K562 (cell line): ENCODE data around the gene NMRAL1. TPM values are rescaled to one million over a fixed set of nuclear protein-coding genes. Genes with fewer than 3 reads are reported as not detected.

Experiments
- BDP1 ChIP-seq: IDR thresholded peaks from 3 replicates; pipeline ENCODE4 v1.6.1; 2011; ENCODE audit not compliant: insufficient read length, insufficient read depth
- CREM ChIP-seq: IDR thresholded peaks from 2 replicates; pipeline ENCODE4 v1.6.1; 2014; ENCODE audit warnings: antibody characterized with exemption, low read depth
- CSDE1 ChIP-seq, 2 experiments: fragments of 450-650 bp; IDR thresholded peaks; 2 replicates each; pipeline ENCODE4 v1.6.1; 2016; ENCODE audit warnings: mild to moderate bottlenecking in 1 of 2
- DNMT1 ChIP-seq: fragments of 450-650 bp; IDR thresholded peaks from 2 replicates; pipeline ENCODE4 v1.6.1; 2016; ENCODE audit warnings: antibody characterized with exemption, mild to moderate bottlenecking
- ERF ChIP-seq: fragments of 450-650 bp; formaldehyde crosslinking; IDR thresholded peaks from 2 replicates; pipeline ENCODE4 v1.4.0; 2020; ENCODE audit warnings: mild to moderate bottlenecking, mixed read lengths
- FOXA1 ChIP-seq: fragments of 450-650 bp; IDR thresholded peaks from 2 replicates; pipeline ENCODE4 v1.6.1; 2016; ENCODE audit warnings: mild to moderate bottlenecking, borderline replicate concordance
- HDAC1 ChIP-seq, 2 experiments: fragments of 450-650 bp; IDR thresholded peaks; 2 replicates each; pipeline ENCODE4 v1.6.1; 2016 to 2017; ENCODE audit warnings: inconsistent platforms in 1 of 2, mild to moderate bottlenecking in 1 of 2, moderate library complexity in 1 of 2
- HNRNPK ChIP-seq: fragments of 200-400 bp; formaldehyde crosslinking; IDR thresholded peaks from one replicate; pipeline ENCODE4 v1.6.1; 2018; ENCODE audit warnings: mild to moderate bottlenecking, low read depth, low read length; ENCODE audit not compliant: poor library complexity, severe bottlenecking
- KAT2B ChIP-seq: IDR thresholded peaks from one replicate; pipeline ENCODE4 v1.6.1; 2012; ENCODE audit warnings: low read depth, mild to moderate bottlenecking, control low read depth, inconsistent platforms, low read length, moderate library complexity
- KDM1A ChIP-seq, 2 experiments: fragments of 450-650 bp; IDR thresholded peaks; 2 replicates each; pipeline ENCODE4 v1.6.1; 2016; ENCODE audit warnings: mild to moderate bottlenecking in 2 of 2
- MCM7 ChIP-seq, 2 experiments: fragments of 450-650 bp; IDR thresholded peaks; 2 replicates each; pipeline ENCODE4 v1.6.1; 2016 to 2018
- MNT ChIP-seq, 2 experiments: fragments of 450-650 bp; conservative IDR thresholded peaks; 2 replicates each; pipeline ENCODE4 v1.6.1; 2017; ENCODE audit warnings: mild to moderate bottlenecking in 2 of 2, moderate library complexity in 2 of 2
- NBN ChIP-seq: fragments of 450-650 bp; IDR thresholded peaks from 2 replicates; pipeline ENCODE4 v1.6.1; 2016; ENCODE audit warnings: low read depth, mild to moderate bottlenecking
- RBBP5 ChIP-seq: fragments of 200-600 bp; sonication (generic); IDR thresholded peaks from 2 replicates; pipeline ENCODE4 v1.6.1; 2012; ENCODE audit warnings: borderline replicate concordance, mild to moderate bottlenecking, low read length, control low read depth, inconsistent platforms; ENCODE audit not compliant: insufficient read depth, poor library complexity, severe bottlenecking
- TAF1 ChIP-seq: IDR thresholded peaks from 2 replicates; pipeline ENCODE4 v1.6.1; 2011; ENCODE audit warnings: mild to moderate bottlenecking, low read length, moderate library complexity; ENCODE audit not compliant: insufficient read depth, control insufficient read depth, severe bottlenecking; ENCODE audit errors: extremely low read depth
- TBP ChIP-seq: optimal IDR thresholded peaks from 2 replicates; pipeline ENCODE3; 2011; ENCODE audit warnings: low read depth, low read length, improper control_type of control experiment
- THRAP3 ChIP-seq: fragments of 450-650 bp; IDR thresholded peaks from 2 replicates; pipeline ENCODE4 v1.6.1; 2016; ENCODE audit warnings: mild to moderate bottlenecking, inconsistent platforms, borderline replicate concordance
- YY1 ChIP-seq, 3 experiments: IDR thresholded peaks; 2 replicates each; pipeline ENCODE4 v1.6.1; 2011; ENCODE audit warnings: low read length in 2 of 3, mild to moderate bottlenecking in 2 of 3, moderate library complexity in 2 of 3, borderline replicate concordance in 1 of 3, control low read depth in 1 of 3, low read depth in 1 of 3; ENCODE audit not compliant: insufficient read depth in 3 of 3, insufficient replicate concordance in 2 of 3, control insufficient read depth in 1 of 3, insufficient read length in 1 of 3; ENCODE audit errors: extremely low read depth in 1 of 3
- ZNF124 ChIP-seq: sonication (generic); formaldehyde crosslinking; IDR thresholded peaks from 2 replicates; pipeline ENCODE4 v1.8.1; 2022; ENCODE audit warnings: missing genetic modification reagents
- ZNF140 ChIP-seq: fragments of 250-450 bp; sonication (Bioruptor Pico); IDR thresholded peaks from 2 replicates; pipeline ENCODE4 v1.8.0; 2021; ENCODE audit warnings: moderate library complexity, mild to moderate bottlenecking, inconsistent platforms
- ZNF551 ChIP-seq: fragments of 250-450 bp; sonication (Bioruptor Pico); IDR thresholded peaks from 2 replicates; pipeline ENCODE4 v1.5.0; 2021; ENCODE audit warnings: mild to moderate bottlenecking, moderate library complexity
- ZNF79 ChIP-seq: fragments of 250-450 bp; sonication (Bioruptor Pico); IDR thresholded peaks from 2 replicates; pipeline ENCODE4 v1.4.0; 2020; ENCODE audit warnings: low read depth, mild to moderate bottlenecking, moderate library complexity
- polyA plus RNA-seq, 8 experiments: library from polyadenylated mRNA; depleted of rRNA in 4 of 8; stranded (reverse) in 5 of 8; unstranded in 3 of 8; fragments of >200 nt; fragmentation: Nextera tagmentation in 2 of 8; fragmentation: Illumina TruSeq in 1 of 8; extraction: Ambion mirVana in 2 of 8; extraction: Trizol in 1 of 8; gene quantifications; 2 replicates each; pipeline versions ENCODE4 v1.2.1 to v1.2.3, GENCODE V29; 2011 to 2014; ENCODE audit warnings: inconsistent platforms in 1 of 8, missing spikeins in 1 of 8
- total RNA-seq, 7 experiments: library from RNA; depleted of rRNA in 6 of 7; stranded (reverse); fragments of >200 nt in 6 of 7; fragmentation: Illumina TruSeq in 2 of 7; extraction: Trizol in 2 of 7; gene quantifications; 2 replicates each; pipeline versions ENCODE4 v1.2.1 to v1.2.3, GENCODE V29; 2011 to 2021; ENCODE audit warnings: low replicate concordance in 1 of 7
- TF ChIP-seq, protein P1 (sequence below): fragments of 450-650 bp; IDR thresholded peaks from 2 replicates; pipeline ENCODE4 v1.6.1; 2018; ENCODE audit not compliant: partially characterized antibody

NMRAL1 gene
- total and polyA plus RNA-seq, 9 of the 15 experiments (the other 6 are each of a cell fraction or from before 2014, with no cell fraction given) = 6.3 to 116 (median 63.2) TPM

DNA sequence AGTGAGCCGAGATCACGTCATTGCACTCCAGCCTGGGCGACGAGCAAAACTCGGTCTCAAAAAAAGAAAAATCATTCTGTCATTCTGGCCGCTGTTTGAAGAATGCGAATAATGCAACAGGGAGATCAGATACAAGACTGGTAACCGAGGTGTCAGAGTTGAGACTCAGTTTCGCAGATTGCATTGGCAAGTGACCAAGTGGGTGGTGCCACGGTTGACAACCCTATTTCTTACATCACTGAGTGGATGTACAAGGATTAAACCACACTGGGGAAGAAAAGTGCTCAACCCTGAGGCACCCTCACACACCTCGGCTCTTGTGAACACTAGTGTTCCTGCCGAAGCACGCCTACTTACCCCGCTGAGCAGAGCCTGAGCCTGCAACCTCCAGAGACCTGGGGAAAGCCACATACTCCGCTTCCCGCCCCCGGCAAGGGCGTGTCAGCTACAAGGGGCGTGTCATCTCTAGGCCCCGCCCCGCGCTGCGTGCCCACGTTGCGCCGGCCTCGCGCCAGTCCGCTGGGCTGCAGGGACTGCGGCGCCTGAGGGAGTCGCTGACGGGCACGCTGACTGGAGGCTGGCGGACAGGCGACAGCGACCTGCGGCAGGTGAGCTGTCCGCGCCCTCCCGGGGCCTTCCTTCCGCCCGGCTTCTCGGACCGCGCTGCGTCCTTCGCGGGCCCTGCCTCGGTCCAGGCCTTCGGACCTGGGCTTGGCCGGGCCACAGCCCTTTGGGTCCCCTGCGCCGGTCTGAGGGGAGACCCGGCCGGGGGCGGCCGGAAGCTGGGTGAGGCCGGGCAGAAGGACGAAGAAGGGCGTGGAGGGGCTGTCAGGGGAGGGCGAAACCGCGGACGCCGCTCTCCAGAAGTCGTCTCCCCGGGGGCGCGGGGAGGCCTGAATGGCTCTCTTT is 1.7 kb upstream of the NMRAL1 start, which contains the start of gene HMOX2 (continued):
- TF ChIP-seq, protein P1, sequence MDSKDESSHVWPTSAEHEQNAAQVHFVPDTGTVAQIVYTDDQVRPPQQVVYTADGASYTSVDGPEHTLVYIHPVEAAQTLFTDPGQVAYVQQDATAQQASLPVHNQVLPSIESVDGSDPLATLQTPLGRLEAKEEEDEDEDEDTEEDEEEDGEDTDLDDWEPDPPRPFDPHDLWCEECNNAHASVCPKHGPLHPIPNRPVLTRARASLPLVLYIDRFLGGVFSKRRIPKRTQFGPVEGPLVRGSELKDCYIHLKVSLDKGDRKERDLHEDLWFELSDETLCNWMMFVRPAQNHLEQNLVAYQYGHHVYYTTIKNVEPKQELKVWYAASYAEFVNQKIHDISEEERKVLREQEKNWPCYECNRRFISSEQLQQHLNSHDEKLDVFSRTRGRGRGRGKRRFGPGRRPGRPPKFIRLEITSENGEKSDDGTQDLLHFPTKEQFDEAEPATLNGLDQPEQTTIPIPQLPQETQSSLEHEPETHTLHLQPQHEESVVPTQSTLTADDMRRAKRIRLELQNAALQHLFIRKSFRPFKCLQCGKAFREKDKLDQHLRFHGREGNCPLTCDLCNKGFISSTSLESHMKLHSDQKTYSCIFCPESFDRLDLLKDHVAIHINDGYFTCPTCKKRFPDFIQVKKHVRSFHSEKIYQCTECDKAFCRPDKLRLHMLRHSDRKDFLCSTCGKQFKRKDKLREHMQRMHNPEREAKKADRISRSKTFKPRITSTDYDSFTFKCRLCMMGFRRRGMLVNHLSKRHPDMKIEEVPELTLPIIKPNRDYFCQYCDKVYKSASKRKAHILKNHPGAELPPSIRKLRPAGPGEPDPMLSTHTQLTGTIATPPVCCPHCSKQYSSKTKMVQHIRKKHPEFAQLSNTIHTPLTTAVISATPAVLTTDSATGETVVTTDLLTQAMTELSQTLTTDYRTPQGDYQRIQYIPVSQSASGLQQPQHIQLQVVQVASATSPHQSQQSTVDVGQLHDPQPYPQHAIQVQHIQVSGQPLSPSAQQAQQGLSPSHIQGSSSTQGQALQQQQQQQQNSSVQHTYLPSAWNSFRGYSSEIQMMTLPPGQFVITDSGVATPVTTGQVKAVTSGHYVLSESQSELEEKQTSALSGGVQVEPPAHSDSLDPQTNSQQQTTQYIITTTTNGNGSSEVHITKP = peak; percentile 34
- TF ChIP-seq CSDE1 (IDR thresholded peaks at IDR 0.05) (0 out of 4 replicates have a peak, but pooled peaks of 1 of the 2 experiments have one; percentile 26), RBBP5 (no peak), THRAP3 (no peak), MCM7 (IDR thresholded peaks at IDR 0.05) (no peak), NBN (0 out of 2 replicates have a peak, but pooled peaks have one; percentile 41), KAT2B (no peak), HNRNPK (no peak), YY1 (IDR thresholded peaks at IDR 0.05; ENCODE audit: borderline replicate concordance in 1 of 3, control insufficient read depth in 1 of 3, extremely low read depth in 1 of 3, insufficient read depth in 3 of 3, insufficient read length in 1 of 3, insufficient replicate concordance in 2 of 3, low read depth in 1 of 3, low read length in 2 of 3) (peak in 2 of 3 experiments; percentile 63 to 68), DNMT1 (no peak), KDM1A (IDR thresholded peaks at IDR 0.05) (peak; percentile 32 to 59; a peak in 2 of 4 replicates), ZNF124 (CRISPR knock-in tag) (no peak), ZNF140 (CRISPR knock-in tag) (no peak), MNT (conservative IDR thresholded peaks at IDR 0.05) (peak; percentile 84 to 92), CREM (peak; percentile 92), ERF (CRISPR knock-in tag) (0 out of 2 replicates have a peak, but pooled peaks have one; percentile 82), TBP (peak; percentile 76), FOXA1 (no peak), BDP1 (no peak), ZNF551 (CRISPR knock-in tag) (no peak), TAF1 (peak; percentile 87), ZNF79 (CRISPR knock-in tag) (no peak), HDAC1 (IDR thresholded peaks at IDR 0.05) (peak in 1 of 2 experiments; percentile 65; a peak in 2 of 4 replicates)
